Heart right ventricle (tissue), 16 donors: ENCODE measurements around the gene ZBTB5. TPM values are rescaled to one million over a fixed set of nuclear protein-coding genes. Genes with fewer than 3 reads are reported as not detected.

Source experiments
- ATAC-seq, 8 donors: fragments of 200-7000 bp; cut with Tn5 transposase; one replicate each; pipeline ENCODE4 v1.9.1; 2020; ENCODE audit warnings: mild to moderate bottlenecking in 8 of 8, moderate library complexity in 8 of 8, moderate number of reproducible peaks in 1 of 8
- DNase-seq, 2 donors: peaks; one replicate each; pipeline ENCODE4 v3.0.0-alpha.2; 2020
- H3K27ac ChIP-seq, 10 donors: fragments of 200-600 bp; sonication (generic) in 2 of 10; one replicate each; pipeline versions ENCODE4 v1.5.0 to v1.8.0; 2020 to 2022; ENCODE audit warnings: mild to moderate bottlenecking in 3 of 10
- H3K27me3 ChIP-seq, 7 donors: fragments of 200-600 bp; one replicate each; pipeline ENCODE4 v1.8.0; 2021 to 2022; ENCODE audit warnings: mild to moderate bottlenecking in 2 of 7
- H3K36me3 ChIP-seq, 9 donors: fragments of 200-600 bp; sonication (generic) in 1 of 9; one replicate each; pipeline versions ENCODE4 v1.5.0 to v1.8.0; 2020 to 2022; ENCODE audit warnings: mild to moderate bottlenecking in 2 of 9
- H3K4me1 ChIP-seq, 9 donors: fragments of 200-600 bp; sonication (generic) in 1 of 9; one replicate each; pipeline versions ENCODE4 v1.5.0 to v1.8.0; 2020 to 2022; ENCODE audit warnings: mild to moderate bottlenecking in 4 of 9
- H3K4me3 ChIP-seq, 10 donors: fragments of 200-600 bp; sonication (generic) in 2 of 10; one replicate each; pipeline versions ENCODE4 v1.5.0 to v1.8.0; 2020 to 2022; ENCODE audit warnings: mild to moderate bottlenecking in 7 of 10, moderate library complexity in 2 of 10
- H3K9me3 ChIP-seq, 11 donors: fragments of 200-600 bp in 10 of 11; sonication (generic) in 2 of 11; one replicate each; pipeline versions ENCODE4 v1.5.0 to v1.8.0; 2013 to 2022; ENCODE audit warnings: mild to moderate bottlenecking in 2 of 11, control low read depth in 1 of 11, moderate library complexity in 1 of 11
- WGBS, 2 donors: extraction: QIAGEN DNeasy Blood & Tissue Kit; methylation state at CpG; one replicate each; pipeline ENCODE4 v1.1.7; 2013; ENCODE audit warnings: inconsistent platforms in 1 of 2; 5-methylcytosine and 5-hydroxymethylcytosine counted together
- intact Hi-C, 10 donors: fragments of 100-400 bp; cut with DNase I; formaldehyde crosslinking; loops; one replicate each; pipeline versions ENCODE4 v1.11.1 to v1.14.2; 2022
- polyA plus RNA-seq, 2 donors: library from polyadenylated mRNA; stranded (reverse); fragments of 200-250 nt; gene quantifications; one replicate each; pipeline ENCODE4 v1.2.3, GENCODE V29; 2013
- total RNA-seq, 10 donors: library from RNA; stranded (reverse); fragmentation: NEBNext Ultra II Directional in 3 of 10; extraction: Animal tissue kit (Norgen Biotek cat#: 25700) in 3 of 10; gene quantifications; one replicate each; pipeline versions ENCODE4 v1.2.1 to v1.2.4, GENCODE V29; 2021 to 2023
- TF ChIP-seq, protein P1 (sequence below), 9 donors: fragments of 200-600 bp; sonication (generic) in 2 of 9; IDR thresholded peaks; one replicate each; pipeline versions ENCODE4 v1.5.0 to v1.8.0; 2021 to 2022; ENCODE audit warnings: antibody characterized with exemption in 9 of 9, mild to moderate bottlenecking in 5 of 9, moderate library complexity in 1 of 9
- donor health status: Arrhythmogenic right ventricular cardiomyopathy.
- donor health status: ischemic (EF 13 %, LVEDD 7.1; RV severe dilation, severe dysfunction).
- donor health status: healthy with polysubstance abuse.
- donor health status: DM: no; HTN: yes; CAD: no.
- donor health status: DM: no; HTN: no; CAD: no.
- donor health status: ischemic (EF 25% LVEDD 6.9; RV normal size, moderate dysfunction).
- donor health status: ischemic (EF 25% LVEDD 5.7; RV mildly dilated, moderate dysfunction).
- donor health status: healthy.
- donor health status: DM: yes; HTN: yes; CAD: no.
- donor health status: Ischemic cardiomyopathy.
- donor health status: ischemic (EF 35%, LVEDD 5.7; RV mildly dilated, moderate dysfunction).
- donor health status: nonischemic (EF 11% LVEDD 7.7; RV severe dilation, severe dysfunction).
- donor health status: DM: yes; HTN: yes; CAD: no.
- donor health status: PGD.
- donor health status: ischemic (EF 29% LVEDD 5.4; RV normal size, mild dysfunction).
- donor health status: nonischemic (EF 23%, LVEDD 6.1; RV moderate dilation, normal function).

ZBTB5 gene
- total and polyA plus RNA-seq, 12 donors = 2.1 to 7.5 (median 6.3) TPM

DNA sequence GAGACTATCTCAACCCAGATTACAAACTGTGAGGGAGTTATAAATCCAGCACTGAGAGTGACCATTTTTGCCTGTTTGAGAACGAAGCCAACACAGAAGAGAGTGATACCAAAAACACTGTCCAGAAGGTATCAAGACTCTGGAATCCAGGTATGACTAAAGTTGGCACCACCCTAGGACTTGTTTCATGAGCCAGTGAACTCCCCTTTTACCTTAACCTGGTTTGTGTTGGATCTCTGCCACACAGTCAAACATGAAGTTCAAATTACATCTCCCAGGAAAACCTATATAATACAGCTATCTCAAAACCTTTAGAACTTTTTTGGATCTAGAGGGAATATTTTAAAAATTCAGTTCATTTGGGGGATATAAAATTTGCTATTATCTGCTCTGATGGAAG is 11.4 kb downstream of the ZBTB5 start:
- TF ChIP-seq, protein P1, sequence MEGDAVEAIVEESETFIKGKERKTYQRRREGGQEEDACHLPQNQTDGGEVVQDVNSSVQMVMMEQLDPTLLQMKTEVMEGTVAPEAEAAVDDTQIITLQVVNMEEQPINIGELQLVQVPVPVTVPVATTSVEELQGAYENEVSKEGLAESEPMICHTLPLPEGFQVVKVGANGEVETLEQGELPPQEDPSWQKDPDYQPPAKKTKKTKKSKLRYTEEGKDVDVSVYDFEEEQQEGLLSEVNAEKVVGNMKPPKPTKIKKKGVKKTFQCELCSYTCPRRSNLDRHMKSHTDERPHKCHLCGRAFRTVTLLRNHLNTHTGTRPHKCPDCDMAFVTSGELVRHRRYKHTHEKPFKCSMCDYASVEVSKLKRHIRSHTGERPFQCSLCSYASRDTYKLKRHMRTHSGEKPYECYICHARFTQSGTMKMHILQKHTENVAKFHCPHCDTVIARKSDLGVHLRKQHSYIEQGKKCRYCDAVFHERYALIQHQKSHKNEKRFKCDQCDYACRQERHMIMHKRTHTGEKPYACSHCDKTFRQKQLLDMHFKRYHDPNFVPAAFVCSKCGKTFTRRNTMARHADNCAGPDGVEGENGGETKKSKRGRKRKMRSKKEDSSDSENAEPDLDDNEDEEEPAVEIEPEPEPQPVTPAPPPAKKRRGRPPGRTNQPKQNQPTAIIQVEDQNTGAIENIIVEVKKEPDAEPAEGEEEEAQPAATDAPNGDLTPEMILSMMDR (IDR thresholded peaks at IDR 0.05) = no peak
- peaks cover 0 to 17% (median 6%) of the 10 kb centered on the region in 9 donors for H3K4me1 ChIP-seq
- H3K9me3 ChIP-seq = peaks cover 0 to 12% (median 0%) of the 10 kb centered on the region in 11 donors
- H3K4me3 ChIP-seq = no peak overlapping the region
- H3K27ac ChIP-seq = no peak overlapping the region
- intact Hi-C loops = no loop called here
- WGBS, 2 donors = 88 to 93% methylated on average over 1 of the region's 1 CpG
- peaks cover 0 to 21% (median 0%) of the 10 kb centered on the region in 9 donors for H3K36me3 ChIP-seq
- H3K27me3 ChIP-seq = no peaks in the 10 kb centered on the region
- no peak for ATAC-seq
- no peak for DNase-seq

DNA sequence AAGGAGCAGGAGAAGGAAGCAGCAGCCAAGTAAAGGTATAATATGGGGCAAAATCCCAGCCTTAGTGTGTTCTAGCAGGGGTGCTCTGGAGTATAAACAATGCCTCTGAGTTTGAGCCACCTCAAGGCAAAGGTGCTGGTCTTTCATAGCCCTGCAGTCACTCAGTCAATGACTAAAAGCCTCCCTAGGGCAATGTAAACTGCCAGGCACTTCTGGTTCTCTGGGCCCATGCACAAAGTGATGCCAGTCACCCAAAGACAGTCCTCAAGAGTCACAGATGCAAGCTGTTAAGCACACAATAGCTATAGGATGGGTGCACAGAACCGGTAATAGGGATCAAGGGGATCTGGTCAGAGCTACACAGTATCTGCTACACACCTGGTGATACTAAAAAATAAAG is 12.6 kb downstream of the ZBTB5 start:
- intact Hi-C loops = no loop called here
- WGBS, 2 donors = 92 to 93% methylated on average over 1 of the region's 1 CpG
- H3K4me1 ChIP-seq = peaks cover 0 to 17% (median 6%) of the 10 kb centered on the region in 9 donors
- peaks cover 0 to 12% (median 0%) of the 10 kb centered on the region in 11 donors for H3K9me3 ChIP-seq
- peaks cover 0 to 31% (median 0%) of the 10 kb centered on the region in 9 donors for H3K36me3 ChIP-seq
- no peaks in the 10 kb centered on the region for H3K27me3 ChIP-seq
- TF ChIP-seq, protein P1 (IDR thresholded peaks at IDR 0.05) = no peak
- H3K4me3 ChIP-seq = no peak overlapping the region
- H3K27ac ChIP-seq = no peak overlapping the region
- ATAC-seq (peak in 1 of 8 donors; percentile 17), DNase-seq (no peak)

GRCh38 chr9:37451628-37452027 is 13.6 kb downstream of the ZBTB5 start:
- ATAC-seq (no peak), DNase-seq (no peak)
- H3K4me3 ChIP-seq = no peak overlapping the region
- peaks cover 0 to 17% (median 6%) of the 10 kb centered on the region in 9 donors for H3K4me1 ChIP-seq
- no peak overlapping the region for H3K27ac ChIP-seq
- TF ChIP-seq, protein P1 (IDR thresholded peaks at IDR 0.05) = no peak
- peaks cover 0 to 12% (median 0%) of the 10 kb centered on the region in 11 donors for H3K9me3 ChIP-seq
- no peaks in the 10 kb centered on the region for H3K27me3 ChIP-seq
- intact Hi-C loops = no loop called here
- H3K36me3 ChIP-seq = peaks cover 0 to 34% (median 0%) of the 10 kb centered on the region in 9 donors
- WGBS, 2 donors = 87 to 88% methylated on average over 3 of the region's 3 CpGs

DNA sequence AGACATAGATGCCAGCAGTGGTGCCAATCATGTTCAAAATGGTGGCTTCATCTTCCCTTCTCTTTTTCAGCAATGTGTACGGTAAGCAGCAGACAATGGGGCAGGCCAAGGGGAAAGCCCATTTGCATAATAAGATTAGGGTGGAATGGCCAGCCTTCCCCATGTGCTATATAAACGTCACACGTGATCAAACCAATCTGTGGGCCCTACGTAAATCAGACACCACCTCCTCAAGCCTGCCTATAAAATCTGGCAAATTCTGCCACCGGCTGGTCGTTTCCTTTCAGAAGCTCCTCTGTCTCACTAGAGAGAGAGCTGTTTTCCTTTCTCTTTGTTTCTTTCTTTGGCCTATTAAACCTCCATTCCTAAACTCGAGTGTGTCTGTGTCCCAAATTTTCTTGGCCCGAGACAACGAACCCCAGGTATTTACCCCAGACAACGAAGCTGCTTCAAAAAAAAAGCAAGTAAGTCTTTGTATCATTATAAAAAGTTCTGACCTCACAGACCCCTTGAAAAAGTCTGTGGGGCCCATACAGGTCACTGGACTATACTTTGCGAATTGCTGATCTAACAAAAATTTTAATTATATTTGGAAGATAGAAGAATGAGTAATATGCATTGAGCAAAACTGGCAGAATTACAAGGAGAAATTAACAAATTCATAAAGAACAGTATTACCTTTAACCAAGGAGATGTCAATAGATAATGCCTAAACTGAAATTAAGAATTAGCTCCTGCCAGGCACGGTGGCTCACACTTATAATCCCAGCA is 15.2 kb downstream of the ZBTB5 start:
- 85 to 89% methylated on average over 12 of the region's 12 CpGs for WGBS, 2 donors
- Histone ChIP-seq H3K27ac (no peak overlapping the region), H3K36me3 (peaks cover 0 to 35% (median 0%) of the 10 kb centered on the region in 9 donors), H3K27me3 (no peaks in the 10 kb centered on the region), H3K9me3 (peaks cover 0 to 6% (median 0%) of the 10 kb centered on the region in 11 donors), H3K4me1 (peaks cover 0 to 17% (median 6%) of the 10 kb centered on the region in 9 donors), H3K4me3 (no peak overlapping the region)
- intact Hi-C loops = no loop called here
- TF ChIP-seq, protein P1 (IDR thresholded peaks at IDR 0.05) = no peak
- ATAC-seq = no peak
- DNase-seq = no peak
